Suprapubic skin (tissue), 3 donors: Measurements from ENCODE around the gene VTI1A.

ENCODE experiments used
- EP300 ChIP-seq: sonication (generic); formaldehyde crosslinking; IDR thresholded peaks from one replicate; pipeline ENCODE4 v1.6.1; 2017; ENCODE audit warnings: antibody characterized with exemption
- POLR2A ChIP-seq, 2 donors: fragments of 450-650 bp; IDR thresholded peaks; one replicate each; pipeline ENCODE4 v1.6.1; 2017; ENCODE audit warnings: antibody characterized with exemption in 2 of 2, mild to moderate bottlenecking in 2 of 2, moderate library complexity in 2 of 2
- TF ChIP-seq, protein P1 (sequence below), 2 donors: fragments of 200-600 bp in 1 of 2; fragments of 450-650 bp in 1 of 2; sonication (generic) in 1 of 2; IDR thresholded peaks; one replicate each; pipeline ENCODE4 v1.5.1; 2016 to 2019; ENCODE audit warnings: antibody characterized with exemption in 2 of 2, mild to moderate bottlenecking in 1 of 2, moderate library complexity in 1 of 2

DNA sequence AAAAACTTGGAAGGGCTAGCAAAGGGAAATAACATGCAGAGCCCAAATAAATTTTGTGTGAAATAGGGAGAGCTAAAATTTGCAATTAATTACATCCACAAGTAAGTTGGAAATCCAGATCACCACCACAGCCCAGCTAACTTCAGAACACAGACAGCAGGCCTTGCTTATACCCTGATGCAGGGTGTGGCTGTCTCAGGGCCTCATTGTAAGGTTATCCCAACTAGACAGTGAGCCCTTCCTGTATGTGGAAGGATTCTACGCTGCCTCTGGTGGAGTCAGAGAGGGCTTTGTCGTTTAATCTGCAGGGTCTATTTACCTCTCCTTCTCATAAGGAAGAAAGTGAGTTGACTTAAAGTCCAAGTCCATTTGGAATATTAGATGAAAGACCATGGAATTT is 322.1 kb downstream of the VTI1A start:
- TF ChIP-seq, protein P1, sequence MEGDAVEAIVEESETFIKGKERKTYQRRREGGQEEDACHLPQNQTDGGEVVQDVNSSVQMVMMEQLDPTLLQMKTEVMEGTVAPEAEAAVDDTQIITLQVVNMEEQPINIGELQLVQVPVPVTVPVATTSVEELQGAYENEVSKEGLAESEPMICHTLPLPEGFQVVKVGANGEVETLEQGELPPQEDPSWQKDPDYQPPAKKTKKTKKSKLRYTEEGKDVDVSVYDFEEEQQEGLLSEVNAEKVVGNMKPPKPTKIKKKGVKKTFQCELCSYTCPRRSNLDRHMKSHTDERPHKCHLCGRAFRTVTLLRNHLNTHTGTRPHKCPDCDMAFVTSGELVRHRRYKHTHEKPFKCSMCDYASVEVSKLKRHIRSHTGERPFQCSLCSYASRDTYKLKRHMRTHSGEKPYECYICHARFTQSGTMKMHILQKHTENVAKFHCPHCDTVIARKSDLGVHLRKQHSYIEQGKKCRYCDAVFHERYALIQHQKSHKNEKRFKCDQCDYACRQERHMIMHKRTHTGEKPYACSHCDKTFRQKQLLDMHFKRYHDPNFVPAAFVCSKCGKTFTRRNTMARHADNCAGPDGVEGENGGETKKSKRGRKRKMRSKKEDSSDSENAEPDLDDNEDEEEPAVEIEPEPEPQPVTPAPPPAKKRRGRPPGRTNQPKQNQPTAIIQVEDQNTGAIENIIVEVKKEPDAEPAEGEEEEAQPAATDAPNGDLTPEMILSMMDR (IDR thresholded peaks at IDR 0.05): no peak
- TF ChIP-seq EP300 (no peak), POLR2A (IDR thresholded peaks at IDR 0.05) (no peak)
